Measurements from ENCODE around the gene NAV3. TPM values are rescaled to one million over a fixed set of nuclear protein-coding genes. Genes with fewer than 3 reads are reported as not detected.

Gene NAV3
- total and polyA plus RNA-seq, 9 donors, result 10.5 to 63.9 (median 31.5) TPM

DNA sequence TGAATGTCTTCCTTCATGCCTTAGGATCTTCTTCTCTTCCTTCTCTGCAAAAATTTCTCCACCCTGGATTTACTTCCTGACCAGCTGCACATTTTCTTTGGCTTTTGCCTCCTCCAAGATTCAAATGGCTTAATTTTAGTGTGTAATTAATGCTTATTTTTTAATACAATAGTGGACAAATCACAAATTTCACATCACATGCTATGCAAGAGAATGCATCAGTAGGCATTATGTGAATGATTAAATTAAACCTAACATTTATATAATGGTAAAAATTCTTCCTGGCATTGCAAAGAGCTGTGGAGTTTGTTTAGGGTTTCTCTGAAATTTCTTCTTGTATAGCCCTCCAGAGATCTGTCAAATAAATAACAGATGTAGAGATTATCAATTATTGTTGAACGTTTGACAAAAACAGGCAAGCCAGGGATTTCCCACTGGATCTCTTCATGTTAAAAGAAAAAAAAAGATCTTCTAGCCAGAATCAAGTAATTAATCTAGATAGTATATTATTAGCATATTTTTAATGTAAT, 84.4 kb downstream of the NAV3 start:
- no peak for DNase-seq
- no peaks in the 10 kb centered on the region for H3K9me3 ChIP-seq
- no peaks in the 10 kb centered on the region for H3K36me3 ChIP-seq
- WGBS, 3 donors, result 24 to 37% (median 29%) methylated on average over 1 of the region's 1 CpG
- intact Hi-C loops (cut with DNase I), result no loop called here
- TF ChIP-seq POLR2A (IDR thresholded peaks at IDR 0.05), result no peak
- TF ChIP-seq, protein P1, sequence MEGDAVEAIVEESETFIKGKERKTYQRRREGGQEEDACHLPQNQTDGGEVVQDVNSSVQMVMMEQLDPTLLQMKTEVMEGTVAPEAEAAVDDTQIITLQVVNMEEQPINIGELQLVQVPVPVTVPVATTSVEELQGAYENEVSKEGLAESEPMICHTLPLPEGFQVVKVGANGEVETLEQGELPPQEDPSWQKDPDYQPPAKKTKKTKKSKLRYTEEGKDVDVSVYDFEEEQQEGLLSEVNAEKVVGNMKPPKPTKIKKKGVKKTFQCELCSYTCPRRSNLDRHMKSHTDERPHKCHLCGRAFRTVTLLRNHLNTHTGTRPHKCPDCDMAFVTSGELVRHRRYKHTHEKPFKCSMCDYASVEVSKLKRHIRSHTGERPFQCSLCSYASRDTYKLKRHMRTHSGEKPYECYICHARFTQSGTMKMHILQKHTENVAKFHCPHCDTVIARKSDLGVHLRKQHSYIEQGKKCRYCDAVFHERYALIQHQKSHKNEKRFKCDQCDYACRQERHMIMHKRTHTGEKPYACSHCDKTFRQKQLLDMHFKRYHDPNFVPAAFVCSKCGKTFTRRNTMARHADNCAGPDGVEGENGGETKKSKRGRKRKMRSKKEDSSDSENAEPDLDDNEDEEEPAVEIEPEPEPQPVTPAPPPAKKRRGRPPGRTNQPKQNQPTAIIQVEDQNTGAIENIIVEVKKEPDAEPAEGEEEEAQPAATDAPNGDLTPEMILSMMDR (IDR thresholded peaks at IDR 0.05), result no peak
- no peak for TF ChIP-seq EP300 (IDR thresholded peaks at IDR 0.05)
- H3K4me1 ChIP-seq (ENCODE audit: insufficient read depth), result peaks cover 3% of the 10 kb centered on the region
- no peak overlapping the region for H3K27ac ChIP-seq
- H3K4me3 ChIP-seq, result no peak overlapping the region
- H3K27me3 ChIP-seq, result no peaks in the 10 kb centered on the region

GRCh38 chr12:77916276-77916675, 85.6 kb downstream of the NAV3 start:
- Histone ChIP-seq H3K27me3 (no peaks in the 10 kb centered on the region), H3K4me3 (no peak overlapping the region), H3K36me3 (no peaks in the 10 kb centered on the region), H3K27ac (no peak overlapping the region), H3K9me3 (no peaks in the 10 kb centered on the region), H3K4me1 (ENCODE audit: insufficient read depth) (peaks cover 3% of the 10 kb centered on the region)
- TF ChIP-seq EP300 (IDR thresholded peaks at IDR 0.05), result no peak
- whole genome bisulfite sequencing, 3 donors, result 74 to 81% (median 79%) methylated on average over 2 of the region's 2 CpGs
- intact Hi-C loops (cut with DNase I), result no loop called here
- DNase-seq, result no peak

GRCh38 chr12:77918046-77918445, 87.4 kb downstream of the NAV3 start:
- Histone ChIP-seq H3K4me1 (ENCODE audit: insufficient read depth) (peaks cover 4% of the 10 kb centered on the region), H3K27ac (no peak overlapping the region), H3K9me3 (no peaks in the 10 kb centered on the region), H3K36me3 (no peaks in the 10 kb centered on the region), H3K4me3 (no peak overlapping the region), H3K27me3 (no peaks in the 10 kb centered on the region)
- intact Hi-C loops (cut with DNase I), result no loop called here
- no peak for DNase-seq
- 82 to 100% (median 98%) methylated on average over 3 of the region's 3 CpGs for WGBS, 3 donors
- TF ChIP-seq, protein P1 (IDR thresholded peaks at IDR 0.05), result no peak
- no peak for TF ChIP-seq EP300 (IDR thresholded peaks at IDR 0.05)

DNA sequence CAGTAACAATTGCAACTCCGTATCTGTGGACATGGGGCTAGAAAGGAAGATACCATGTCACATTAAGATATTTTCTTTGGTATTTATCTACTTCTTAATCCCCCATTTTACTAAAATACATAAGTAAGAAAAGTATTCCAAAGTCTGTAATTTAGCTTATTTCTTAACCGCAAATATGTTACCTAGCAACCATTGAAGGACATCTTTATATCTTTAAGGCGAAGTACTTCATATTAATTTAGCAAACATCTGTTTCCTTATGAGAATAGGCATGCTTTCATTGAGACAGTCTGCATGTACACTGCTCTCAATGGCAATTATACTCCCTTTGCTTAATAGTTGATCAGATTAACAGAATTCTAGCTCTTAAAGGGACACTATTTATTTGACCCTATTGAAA, 88.8 kb downstream of the NAV3 start:
- DNase-seq, result no peak
- intact Hi-C loops (cut with DNase I), result no loop called here
- Histone ChIP-seq H3K27ac (no peak overlapping the region), H3K36me3 (no peaks in the 10 kb centered on the region), H3K27me3 (no peaks in the 10 kb centered on the region), H3K4me3 (no peak overlapping the region), H3K4me1 (ENCODE audit: insufficient read depth) (peaks cover 4% of the 10 kb centered on the region), H3K9me3 (no peaks in the 10 kb centered on the region)
- 90 to 93% (median 93%) methylated on average over 3 of the region's 3 CpGs for WGBS, 3 donors
- no peak for TF ChIP-seq EP300 (IDR thresholded peaks at IDR 0.05)
- TF ChIP-seq, protein P1 (IDR thresholded peaks at IDR 0.05), result no peak
- no peak for TF ChIP-seq POLR2A (IDR thresholded peaks at IDR 0.05)

DNA sequence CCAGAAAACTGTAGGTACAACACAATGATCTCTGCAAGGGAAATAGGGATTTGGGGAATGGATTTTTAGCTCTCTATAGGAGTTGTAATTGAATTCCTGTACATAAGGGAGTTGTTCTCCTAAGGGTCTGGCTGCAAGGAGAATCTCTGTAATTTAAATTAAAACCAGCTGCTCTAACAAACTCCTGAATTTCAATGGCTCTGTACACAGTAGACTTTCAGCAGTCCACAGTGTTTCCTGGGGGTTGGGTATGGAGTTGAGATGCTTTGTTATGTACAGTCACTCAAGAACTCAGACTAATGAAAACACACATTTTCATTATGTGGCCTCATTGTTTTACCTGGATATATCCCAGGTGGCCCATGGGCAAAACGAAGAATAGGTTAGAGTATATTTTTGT, 93.2 kb downstream of the NAV3 start:
- H3K9me3 ChIP-seq, result no peaks in the 10 kb centered on the region
- no peak overlapping the region for H3K4me3 ChIP-seq
- H3K27ac ChIP-seq, result no peak overlapping the region
- H3K4me1 ChIP-seq (ENCODE audit: insufficient read depth), result peaks cover 1% of the 10 kb centered on the region
- 92 to 100% (median 94%) methylated on average over 1 of the region's 1 CpG for WGBS, 3 donors
- H3K36me3 ChIP-seq, result no peaks in the 10 kb centered on the region
- intact Hi-C loops (cut with DNase I), result loop anchor here in 1 of 4 donors (10.0 kb wide), 2 partner anchors 199 to 769 kb away; no protein-coding TSS in a partner anchor
- no peak for DNase-seq
- TF ChIP-seq, protein P1 (IDR thresholded peaks at IDR 0.05), result no peak
- no peak for TF ChIP-seq EP300 (IDR thresholded peaks at IDR 0.05)
- no peak for TF ChIP-seq POLR2A (IDR thresholded peaks at IDR 0.05)
- H3K27me3 ChIP-seq, result no peaks in the 10 kb centered on the region
